HG02884 (cell line): ENCODE measurements around the gene RHNO1.

ENCODE experiments used
- ATAC-seq: cut with Tn5 transposase; IDR thresholded peaks from one replicate; pipeline ENCODE4 v1.9.1; 2021; ENCODE audit warnings: mild to moderate bottlenecking, moderate library complexity; ENCODE audit not compliant: unreplicated experiment

The RHNO1 gene

GRCh38 chr12:2877047-2877952, at the start of gene RHNO1, which contains the start of gene FOXM1:
Gene RHNO1, plus strand, starts transcription at chr12:2877223. Its CDS starts 8,144 bp downstream, at chr12:2885367.
Gene FOXM1, minus strand, starts transcription at chr12:2877174. Its CDS starts 2,696 bp downstream, at chr12:2874478.
- ATAC-seq: peak; percentile 77

- no peak for ATAC-seq
Observed at GRCh38 chr12:2829275-2829674, 47.7 kb upstream of the RHNO1 start.

- ATAC-seq: no peak
Observed at GRCh38 chr12:2832550-2833127, 44.4 kb upstream of the RHNO1 start.

DNA sequence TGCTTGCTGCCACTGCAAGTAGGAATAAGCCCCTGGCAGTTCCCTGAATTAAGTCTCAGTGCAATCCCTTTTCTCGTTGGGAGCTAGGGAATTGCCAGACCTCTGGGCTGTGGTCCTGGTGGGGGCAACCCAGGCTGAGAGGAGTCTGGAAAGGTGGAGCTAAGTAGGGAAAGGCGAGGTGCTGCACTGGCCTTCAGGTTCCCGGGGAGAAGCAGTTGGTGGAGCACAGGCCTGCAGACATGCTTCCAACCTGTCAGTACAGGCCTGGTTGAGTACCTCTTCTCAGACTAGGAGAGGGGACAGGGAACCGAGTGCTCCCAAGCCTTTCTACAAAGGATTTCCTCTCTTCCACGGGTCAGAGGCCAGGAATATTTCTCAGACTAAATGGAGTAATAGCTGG, 43.7 kb upstream of the RHNO1 start:
- no peak for ATAC-seq

DNA sequence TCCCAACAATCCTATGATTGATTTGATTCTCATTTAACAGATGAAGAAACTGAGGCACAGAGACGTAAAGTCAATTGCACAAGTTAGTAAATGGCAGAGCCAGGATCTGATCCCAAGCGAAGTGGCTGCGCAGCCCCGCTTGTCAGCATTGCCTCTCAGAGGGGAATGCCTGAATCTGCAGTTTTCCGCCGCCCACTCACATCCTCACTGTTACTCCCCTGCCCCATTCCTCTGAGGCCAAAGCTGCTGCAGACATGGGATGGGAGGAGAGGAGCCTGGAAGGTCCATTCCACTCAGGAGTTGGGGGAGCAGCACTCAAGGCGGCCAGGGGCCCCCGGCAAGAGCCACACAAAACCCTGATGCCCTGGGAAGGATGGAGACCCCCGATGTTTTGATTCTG, 43.2 kb upstream of the RHNO1 start:
- ATAC-seq: no peak

- no peak for ATAC-seq
Observed at GRCh38 chr12:2834581-2835491, 42.2 kb upstream of the RHNO1 start, which contains the start of gene NRIP2. Gene NRIP2, minus strand, starts transcription at chr12:2835035. Its CDS starts 52 bp downstream, at chr12:2834983.

- no peak for ATAC-seq
Observed at GRCh38 chr12:2835691-2836403, 41.2 kb upstream of the RHNO1 start.

GRCh38 chr12:2836574-2836973, 40.4 kb upstream of the RHNO1 start:
- ATAC-seq: no peak

GRCh38 chr12:2841056-2841650, 35.9 kb upstream of the RHNO1 start:
- no peak for ATAC-seq

GRCh38 chr12:2842948-2843347, 34.1 kb upstream of the RHNO1 start:
- ATAC-seq: no peak

DNA sequence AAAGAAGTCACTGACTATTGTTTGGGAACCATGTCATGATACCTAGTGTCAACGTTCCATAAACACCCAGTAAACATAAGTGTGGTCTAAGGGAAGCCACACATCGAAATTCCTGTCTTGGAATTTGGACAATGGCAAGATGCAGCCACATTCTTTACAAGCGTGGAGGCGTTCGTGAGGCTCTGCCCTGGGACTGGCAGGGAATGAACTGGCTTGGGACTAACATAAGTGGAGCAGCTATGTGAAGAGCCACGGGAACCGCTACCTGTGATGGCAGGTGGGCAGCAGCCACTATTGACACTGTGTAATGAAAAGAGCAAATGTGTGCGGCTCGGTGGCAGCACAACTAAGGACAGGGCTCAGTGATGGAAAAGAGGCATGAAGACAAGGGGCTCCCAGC, 32.2 kb upstream of the RHNO1 start:
- no peak for ATAC-seq

DNA sequence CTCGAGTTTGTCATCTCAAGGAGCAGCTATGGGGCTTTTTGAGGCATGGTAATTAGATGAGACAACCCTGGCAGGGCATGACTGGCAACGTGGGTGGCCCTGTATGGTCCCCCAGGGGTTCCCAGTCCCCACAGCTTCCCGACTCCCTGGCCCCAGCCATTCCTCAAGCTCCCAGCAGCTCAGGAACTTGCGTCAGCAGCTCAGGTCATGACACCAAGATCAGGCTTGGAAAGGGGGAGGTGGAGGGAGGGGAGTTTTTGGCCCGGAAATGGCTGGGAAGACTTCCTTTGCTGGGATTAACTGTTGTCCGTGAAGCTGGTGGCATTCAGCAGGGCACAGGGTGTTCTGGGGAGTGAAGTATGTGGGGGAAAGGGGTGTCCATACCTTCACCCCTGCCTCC, 31.7 kb upstream of the RHNO1 start:
- no peak for ATAC-seq

- no peak for ATAC-seq
Observed at GRCh38 chr12:2851931-2852330, 25.1 kb upstream of the RHNO1 start.

GRCh38 chr12:2853626-2854025, 23.4 kb upstream of the RHNO1 start:
- ATAC-seq: no peak

DNA sequence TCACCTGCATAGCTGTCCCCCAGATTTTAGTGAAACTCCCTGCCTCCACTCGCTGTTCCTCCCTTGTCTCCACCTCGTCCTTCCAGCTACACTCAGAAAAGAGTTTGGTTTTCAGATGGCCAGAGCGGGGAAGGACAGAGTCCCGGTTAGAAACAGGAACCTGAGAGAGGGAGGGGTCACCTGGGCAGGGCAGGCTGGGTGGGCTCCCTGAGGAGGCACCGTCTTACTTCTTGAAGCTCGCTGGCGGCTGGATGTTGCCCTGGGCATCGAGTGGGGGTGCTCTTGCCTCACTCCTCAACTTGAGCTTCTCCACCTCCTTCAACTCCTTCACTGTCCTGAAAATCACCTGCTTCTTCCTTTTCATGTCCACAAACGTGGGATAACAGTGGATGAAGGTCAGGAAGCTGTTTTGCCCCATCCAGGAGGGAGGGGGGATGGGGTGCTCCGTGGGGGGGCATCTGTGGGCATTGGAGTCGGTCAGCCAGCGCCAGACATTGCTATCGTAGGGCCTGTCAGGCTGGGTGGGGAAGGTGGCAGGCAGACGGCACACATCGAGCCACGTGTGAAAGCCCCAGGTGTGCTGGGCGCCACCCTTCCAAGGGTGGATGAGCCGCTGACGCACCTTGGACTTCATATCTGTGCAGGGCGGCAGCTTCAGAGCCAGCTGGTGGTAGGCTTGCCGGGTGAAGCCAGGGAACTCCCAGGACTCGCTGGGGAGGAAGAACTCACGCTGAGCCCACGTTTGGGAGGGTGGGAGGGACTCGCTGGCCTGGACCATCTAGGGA, 22.2 kb upstream of the RHNO1 start:
- ATAC-seq: no peak

- ATAC-seq: no peak
Observed at GRCh38 chr12:2855546-2855945, 21.5 kb upstream of the RHNO1 start.

- ATAC-seq: no peak
Observed at GRCh38 chr12:2856051-2856450, 21.0 kb upstream of the RHNO1 start.

GRCh38 chr12:2857021-2857431, 20.0 kb upstream of the RHNO1 start, which contains the start of gene TEX52:
Gene TEX52, minus strand, starts transcription at chr12:2857039. Its CDS starts 13 bp downstream, at chr12:2857026.
- no peak for ATAC-seq

DNA sequence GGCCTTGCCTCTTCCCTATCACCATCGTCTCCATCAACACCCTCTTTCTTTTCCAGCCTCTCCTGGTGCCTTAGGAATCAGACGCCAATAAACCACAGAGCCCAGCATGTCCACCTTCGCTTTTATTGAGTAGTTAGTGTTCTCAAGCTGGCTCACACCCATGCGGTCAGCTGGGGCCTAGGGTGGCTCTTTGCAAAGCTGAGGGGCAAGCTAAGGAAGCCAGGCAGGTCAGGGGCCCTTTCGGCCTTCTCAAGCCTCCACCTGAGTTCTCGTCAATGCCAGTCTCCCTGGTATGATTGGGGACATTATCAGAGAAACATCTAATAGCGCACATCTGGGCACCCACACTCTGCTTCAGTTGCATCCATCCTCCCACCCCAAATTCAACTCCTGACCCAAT, 19.4 kb upstream of the RHNO1 start:
- ATAC-seq: no peak
